ENCODE results near the gene TNIP1. TPM values are rescaled to one million over a fixed set of nuclear protein-coding genes. Genes with fewer than 3 reads are reported as not detected.

Gene TNIP1
- total RNA-seq, 2 experiments from 2014 or later = 51.4 to 77.5 TPM

GRCh38 chr5:151023047-151023615 is 57.7 kb downstream of the TNIP1 start:
- DNase-seq (ENCODE audit: low spot score) = no peak
- TF ChIP-seq, protein P1, sequence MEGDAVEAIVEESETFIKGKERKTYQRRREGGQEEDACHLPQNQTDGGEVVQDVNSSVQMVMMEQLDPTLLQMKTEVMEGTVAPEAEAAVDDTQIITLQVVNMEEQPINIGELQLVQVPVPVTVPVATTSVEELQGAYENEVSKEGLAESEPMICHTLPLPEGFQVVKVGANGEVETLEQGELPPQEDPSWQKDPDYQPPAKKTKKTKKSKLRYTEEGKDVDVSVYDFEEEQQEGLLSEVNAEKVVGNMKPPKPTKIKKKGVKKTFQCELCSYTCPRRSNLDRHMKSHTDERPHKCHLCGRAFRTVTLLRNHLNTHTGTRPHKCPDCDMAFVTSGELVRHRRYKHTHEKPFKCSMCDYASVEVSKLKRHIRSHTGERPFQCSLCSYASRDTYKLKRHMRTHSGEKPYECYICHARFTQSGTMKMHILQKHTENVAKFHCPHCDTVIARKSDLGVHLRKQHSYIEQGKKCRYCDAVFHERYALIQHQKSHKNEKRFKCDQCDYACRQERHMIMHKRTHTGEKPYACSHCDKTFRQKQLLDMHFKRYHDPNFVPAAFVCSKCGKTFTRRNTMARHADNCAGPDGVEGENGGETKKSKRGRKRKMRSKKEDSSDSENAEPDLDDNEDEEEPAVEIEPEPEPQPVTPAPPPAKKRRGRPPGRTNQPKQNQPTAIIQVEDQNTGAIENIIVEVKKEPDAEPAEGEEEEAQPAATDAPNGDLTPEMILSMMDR (conservative IDR thresholded peaks at IDR 0.05; ENCODE audit: low read length) = no peak
- TF ChIP-seq EZH2phosphoT487 (IDR thresholded peaks at IDR 0.05; ENCODE audit: borderline replicate concordance, low read depth, low read length) = no peak
- Histone ChIP-seq H3K9me2 (ENCODE audit: insufficient read depth, low read length) (no peaks in the 10 kb centered on the region), H3K4me2 (ENCODE audit: low read length) (no peak overlapping the region), H3K4me1 (ENCODE audit: insufficient read depth, low read length, poor library complexity, severe bottlenecking) (no peaks in the 10 kb centered on the region), H3K27ac (ENCODE audit: low read depth, low read length, poor library complexity, severe bottlenecking) (no peak overlapping the region), H2AFZ (ENCODE audit: low read length) (no peak overlapping the region), H3K4me3 (ENCODE audit: low read depth, low read length, poor library complexity, severe bottlenecking) (no peak overlapping the region), H3K9me3 (ENCODE audit: low read length) (no peaks in the 10 kb centered on the region), H3K36me3 (ENCODE audit: insufficient read depth, low read length) (no peaks in the 10 kb centered on the region), H4K20me1 (ENCODE audit: insufficient read depth, low read length) (no peaks in the 10 kb centered on the region), H3K79me2 (ENCODE audit: insufficient read depth, low read depth, low read length) (no peaks in the 10 kb centered on the region)
- ChIA-PET POLR2A (no interaction called here), CTCF (ENCODE audit: unreplicated experiment) (no interaction called here)
- intact Hi-C loops (cut with micrococcal nuclease; ENCODE audit: unreplicated experiment) = no loop called here
- no TSS peak for BruUV-seq (replicated peaks)

DNA sequence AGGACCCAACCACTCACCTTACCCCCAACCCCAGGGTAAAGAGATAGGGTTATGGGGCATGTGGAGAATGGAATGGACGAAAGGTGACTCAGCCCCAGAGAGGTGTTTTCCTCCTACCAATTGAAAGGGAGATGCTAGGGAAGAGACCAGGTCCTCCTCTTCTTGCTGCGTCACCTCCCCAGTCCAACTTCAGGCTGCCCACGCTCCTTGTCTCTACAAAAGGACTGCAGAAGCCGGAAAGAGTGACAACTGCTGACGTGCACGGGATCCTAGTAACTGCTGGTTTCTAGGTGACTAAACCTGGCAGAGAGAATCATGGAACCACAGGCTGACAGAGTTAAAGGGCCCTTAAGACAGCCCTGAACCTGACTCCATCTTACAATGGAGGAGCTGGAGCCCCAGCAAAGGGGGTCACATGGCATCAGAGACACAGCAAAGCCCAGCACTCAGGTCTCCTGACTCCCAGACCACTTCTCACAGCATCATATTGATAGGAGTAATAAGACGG is 58.3 kb downstream of the TNIP1 start:
- TF ChIP-seq, protein P1 (conservative IDR thresholded peaks at IDR 0.05; ENCODE audit: low read length) = no peak
- TF ChIP-seq EZH2phosphoT487 (IDR thresholded peaks at IDR 0.05; ENCODE audit: borderline replicate concordance, low read depth, low read length) = no peak
- ChIA-PET POLR2A (no interaction called here), CTCF (ENCODE audit: unreplicated experiment) (no interaction called here)
- Histone ChIP-seq H3K4me1 (ENCODE audit: insufficient read depth, low read length, poor library complexity, severe bottlenecking) (no peaks in the 10 kb centered on the region), H3K9me3 (ENCODE audit: low read length) (no peaks in the 10 kb centered on the region), H3K4me3 (ENCODE audit: low read depth, low read length, poor library complexity, severe bottlenecking) (no peak overlapping the region), H3K79me2 (ENCODE audit: insufficient read depth, low read depth, low read length) (no peaks in the 10 kb centered on the region), H3K9me2 (ENCODE audit: insufficient read depth, low read length) (no peaks in the 10 kb centered on the region), H3K27ac (ENCODE audit: low read depth, low read length, poor library complexity, severe bottlenecking) (no peak overlapping the region), H4K20me1 (ENCODE audit: insufficient read depth, low read length) (no peaks in the 10 kb centered on the region), H2AFZ (ENCODE audit: low read length) (no peak overlapping the region), H3K4me2 (ENCODE audit: low read length) (no peak overlapping the region), H3K36me3 (ENCODE audit: insufficient read depth, low read length) (no peaks in the 10 kb centered on the region)
- no TSS peak for BruUV-seq (replicated peaks)
- intact Hi-C loops (cut with micrococcal nuclease; ENCODE audit: unreplicated experiment) = no loop called here
- DNase-seq (ENCODE audit: low spot score) = no peak

GRCh38 chr5:151021746-151022145 is 59.1 kb downstream of the TNIP1 start:
- Histone ChIP-seq H3K36me3 (ENCODE audit: insufficient read depth, low read length) (no peaks in the 10 kb centered on the region), H3K27ac (ENCODE audit: low read depth, low read length, poor library complexity, severe bottlenecking) (no peak overlapping the region), H3K4me1 (ENCODE audit: insufficient read depth, low read length, poor library complexity, severe bottlenecking) (no peaks in the 10 kb centered on the region), H3K4me2 (ENCODE audit: low read length) (no peak overlapping the region), H3K9me3 (ENCODE audit: low read length) (no peaks in the 10 kb centered on the region), H3K79me2 (ENCODE audit: insufficient read depth, low read depth, low read length) (no peaks in the 10 kb centered on the region), H2AFZ (ENCODE audit: low read length) (no peak overlapping the region), H3K9me2 (ENCODE audit: insufficient read depth, low read length) (no peaks in the 10 kb centered on the region), H3K4me3 (ENCODE audit: low read depth, low read length, poor library complexity, severe bottlenecking) (no peak overlapping the region), H4K20me1 (ENCODE audit: insufficient read depth, low read length) (no peaks in the 10 kb centered on the region)
- POLR2A ChIA-PET = no interaction called here
- CTCF ChIA-PET (ENCODE audit: unreplicated experiment) = no interaction called here
- intact Hi-C loops (cut with micrococcal nuclease; ENCODE audit: unreplicated experiment) = no loop called here
- TF ChIP-seq, protein P1 (conservative IDR thresholded peaks at IDR 0.05; ENCODE audit: low read length) = no peak
- no peak for TF ChIP-seq EZH2phosphoT487 (IDR thresholded peaks at IDR 0.05; ENCODE audit: borderline replicate concordance, low read depth, low read length)
- no TSS peak for BruUV-seq (replicated peaks)
- DNase-seq (ENCODE audit: low spot score) = no peak
